Right lung (tissue), 5 donors: ENCODE measurements around the gene SGPL1. TPM values are rescaled to one million over a fixed set of nuclear protein-coding genes. Genes with fewer than 3 reads are reported as not detected.

Source experiments
- DNase-seq, 2 donors: peaks; one replicate each; pipeline ENCODE4 v3.0.0-alpha.2; 2013
- polyA plus RNA-seq, 5 donors: library from polyadenylated mRNA; unstranded; fragments of 120-200 nt; gene quantifications; one replicate each; pipeline versions ENCODE4 v1.2.1 to v1.2.3, GENCODE V29; 2013; ENCODE audit warnings: inconsistent platforms in 1 of 5, low replicate concordance in 1 of 5; ENCODE audit not compliant: insufficient read length in 5 of 5, insufficient read depth in 1 of 5

SGPL1 gene
- polyA plus RNA-seq, 5 donors: 39.8 to 51.0 (median 48.4) TPM

DNA sequence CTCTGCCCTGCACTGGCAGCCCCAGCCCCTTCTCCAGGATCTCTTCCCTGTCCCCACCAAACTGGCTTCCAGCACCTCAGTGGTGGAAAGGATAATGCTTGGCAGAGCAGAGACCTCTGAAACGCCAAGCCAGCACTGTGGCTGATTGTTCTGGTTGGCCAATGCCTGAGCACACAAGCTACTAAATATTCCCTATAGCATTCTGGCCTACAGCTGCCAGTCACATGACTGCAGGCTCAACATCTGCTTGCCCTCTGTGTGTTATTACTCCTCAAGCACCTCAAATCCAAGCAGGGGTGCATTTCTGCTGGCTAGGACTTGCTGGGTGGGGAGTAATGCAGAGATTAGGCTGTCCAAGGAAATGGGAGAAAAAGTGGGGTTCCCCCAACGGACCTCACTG is 36.7 kb upstream of the SGPL1 start:
- DNase-seq: no peak

DNA sequence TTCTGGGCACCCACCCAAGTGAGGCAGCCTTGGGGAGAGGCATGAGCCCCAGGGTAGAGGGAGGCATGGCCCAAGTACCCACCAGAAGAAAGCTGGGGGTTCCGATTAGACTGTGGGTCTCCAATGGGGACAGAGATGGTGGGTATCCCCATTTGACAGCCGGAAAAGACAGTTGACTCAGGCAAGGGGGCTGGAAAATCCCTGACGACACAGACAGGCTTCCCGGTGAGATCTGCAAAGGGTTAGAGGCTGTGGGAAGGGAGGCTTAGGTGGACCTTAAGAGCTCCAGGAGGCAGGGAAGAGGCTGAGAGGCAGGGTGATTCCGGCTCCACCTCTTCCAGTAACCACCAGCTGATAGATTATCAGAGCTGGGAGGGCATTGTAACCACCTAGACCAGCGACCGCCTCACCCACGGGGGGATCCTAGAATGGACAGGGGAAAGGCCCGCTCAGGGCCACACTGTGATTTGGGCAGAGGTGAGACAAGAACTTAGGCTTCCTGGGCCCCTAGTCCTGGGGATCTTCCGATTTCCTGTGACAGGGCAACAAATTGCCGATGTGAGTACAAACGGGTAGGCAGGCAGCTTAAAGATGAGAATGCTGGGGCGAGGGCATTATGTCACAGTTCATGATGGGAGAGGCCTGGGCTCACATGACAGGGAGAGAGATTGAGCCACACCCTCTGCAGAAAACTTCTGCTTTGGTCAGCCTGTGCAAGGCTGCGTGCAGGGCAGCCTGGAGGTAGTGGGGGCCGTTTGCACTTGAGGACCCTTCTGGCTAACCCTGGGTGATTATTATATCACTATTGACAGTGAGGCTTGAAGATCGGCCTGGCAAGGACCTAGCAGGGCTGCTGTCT is 36.0 kb upstream of the SGPL1 start:
- no peak for DNase-seq

DNA sequence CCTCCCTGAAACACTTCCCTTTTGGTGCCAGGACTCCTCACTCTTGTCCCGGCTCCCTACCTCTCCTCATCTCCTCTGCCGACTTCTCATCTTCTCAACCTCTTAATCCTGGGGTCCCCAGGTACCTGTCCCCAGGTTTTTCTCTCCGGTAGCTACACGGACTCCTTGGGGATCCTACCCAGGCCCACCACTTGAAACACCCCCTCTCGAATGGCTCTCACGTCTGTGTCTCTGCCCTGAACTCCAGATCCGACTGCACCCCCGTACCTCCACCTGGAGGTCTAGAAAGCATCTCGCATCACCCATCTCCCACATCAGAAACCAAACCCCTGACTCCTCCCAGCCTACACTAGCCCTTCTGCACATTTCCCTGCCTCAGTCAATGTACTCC is 35.4 kb upstream of the SGPL1 start:
- no peak for DNase-seq

DNA sequence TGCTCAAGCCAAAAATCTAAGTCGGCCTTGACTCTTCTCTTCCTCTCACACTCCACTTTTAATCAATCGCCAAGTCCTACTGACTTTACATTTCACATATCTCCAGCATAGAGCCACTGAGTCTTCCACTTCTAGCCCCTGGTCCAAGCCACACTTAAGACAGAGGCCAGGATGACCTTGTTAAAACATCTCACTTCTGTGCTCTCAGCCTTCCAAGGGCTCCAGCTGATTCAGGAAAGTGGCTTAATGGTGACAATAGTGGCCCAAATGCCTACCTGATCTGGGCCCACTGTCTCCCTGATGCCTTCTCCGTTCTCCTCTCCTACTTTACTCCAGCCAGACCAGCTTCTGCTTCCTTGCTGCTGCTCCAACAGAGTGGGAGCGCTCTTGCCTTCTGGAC is 35.0 kb upstream of the SGPL1 start:
- no peak for DNase-seq

DNA sequence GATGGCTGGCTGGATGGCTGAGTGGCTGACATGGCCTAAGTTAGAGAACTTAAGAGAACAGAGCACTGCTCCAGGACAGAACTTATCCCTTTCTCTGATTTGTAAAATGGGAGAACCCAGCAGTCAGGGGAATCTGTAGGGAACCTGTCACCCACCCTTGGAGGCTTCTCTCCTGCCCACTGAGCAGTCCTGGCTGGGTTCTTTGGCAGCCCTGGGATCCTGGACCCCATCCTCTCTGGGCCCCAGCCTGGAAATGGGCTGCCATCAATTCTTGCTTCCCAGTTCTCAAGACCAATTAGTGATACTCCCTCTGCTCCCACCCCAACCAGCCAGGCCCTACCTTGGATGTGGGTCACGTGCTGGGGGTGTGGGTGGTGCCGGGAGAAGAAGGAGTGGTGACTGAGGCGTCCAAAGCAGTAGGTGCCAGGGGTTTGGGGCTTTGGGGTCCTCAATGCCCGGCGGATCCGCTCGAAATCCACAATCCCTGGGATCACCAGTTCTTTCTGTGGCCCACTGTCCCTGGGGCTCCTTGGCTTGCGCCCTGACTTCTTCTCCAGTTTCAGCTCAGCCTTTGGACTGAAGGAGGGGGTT is 34.2 kb upstream of the SGPL1 start:
- no peak for DNase-seq

DNA sequence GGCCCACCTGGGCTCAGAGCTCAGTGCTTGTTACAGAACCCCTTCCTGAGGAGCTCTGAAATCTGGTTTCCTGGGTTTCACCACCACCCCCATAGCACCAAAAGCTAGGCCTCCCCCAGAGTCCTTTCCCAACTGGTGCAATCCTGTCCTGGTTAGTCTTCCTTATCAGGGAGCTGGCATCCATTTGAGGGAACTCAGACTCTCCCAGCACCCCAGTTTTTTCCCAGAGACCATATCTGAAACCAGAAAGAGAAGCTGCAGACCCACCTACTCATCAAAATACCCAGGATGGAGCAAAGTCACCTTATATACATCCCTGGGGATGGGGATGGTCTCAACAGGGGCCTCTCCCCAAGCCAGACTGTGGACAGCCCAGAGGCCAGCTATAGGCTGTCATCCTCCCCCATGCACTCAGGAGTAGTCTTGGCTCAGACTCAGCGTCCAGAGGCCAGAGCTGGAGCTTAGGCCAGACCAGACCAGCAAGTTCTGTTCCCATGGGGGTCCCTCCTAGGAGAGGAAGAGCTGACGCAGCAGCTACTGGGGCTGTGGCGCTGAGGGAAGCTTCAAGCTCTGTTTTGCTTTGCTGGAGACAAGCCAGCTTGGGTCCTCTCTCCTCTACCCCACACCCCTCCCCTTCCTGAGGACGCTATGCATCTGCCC is 33.5 kb upstream of the SGPL1 start:
- DNase-seq: peak in 1 of 2 donors; percentile 17

DNA sequence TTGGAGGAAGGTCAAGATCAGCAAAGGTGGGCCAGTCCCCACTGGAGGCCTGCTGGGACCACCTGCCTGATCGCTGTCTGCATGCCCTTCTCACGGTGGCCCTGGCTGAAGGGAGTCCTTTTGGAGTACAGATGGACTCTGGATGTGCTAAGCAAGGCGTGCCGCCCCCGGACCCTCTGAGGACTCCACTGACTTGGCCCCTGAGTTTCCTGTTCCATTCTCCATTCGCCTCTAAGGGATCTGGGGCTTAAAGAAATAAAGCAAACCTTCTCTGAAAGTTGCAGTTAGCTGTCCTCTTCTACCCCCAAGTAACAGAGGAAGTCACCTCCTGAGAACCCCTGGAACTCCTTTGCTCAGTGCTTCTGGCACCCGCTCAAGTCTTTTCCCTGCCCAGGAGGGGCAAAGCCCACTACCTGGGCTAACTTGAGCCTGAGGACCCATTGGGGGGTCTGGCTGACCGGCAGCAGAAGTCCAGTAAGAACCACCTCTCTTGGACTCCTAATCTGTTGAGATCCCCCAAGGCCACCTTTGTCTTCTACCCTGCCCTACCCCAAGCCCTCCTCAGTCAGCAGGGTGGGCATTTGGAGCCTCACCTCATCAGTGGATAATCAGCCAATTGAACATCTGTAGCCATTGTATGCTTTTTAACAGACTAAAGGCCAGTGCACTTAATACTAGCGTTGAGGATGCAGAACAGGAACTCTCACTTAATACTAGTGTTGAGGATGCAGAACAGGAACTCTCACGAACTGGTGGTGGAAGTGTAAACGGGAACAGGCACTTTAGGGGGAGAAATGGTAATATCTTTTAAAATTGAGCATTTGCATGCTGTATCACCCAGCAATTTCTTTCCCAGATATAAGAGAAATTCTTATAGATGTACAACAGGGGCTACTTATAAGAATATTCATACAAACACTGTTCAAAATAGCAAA is 32.7 kb upstream of the SGPL1 start:
- DNase-seq: no peak

DNA sequence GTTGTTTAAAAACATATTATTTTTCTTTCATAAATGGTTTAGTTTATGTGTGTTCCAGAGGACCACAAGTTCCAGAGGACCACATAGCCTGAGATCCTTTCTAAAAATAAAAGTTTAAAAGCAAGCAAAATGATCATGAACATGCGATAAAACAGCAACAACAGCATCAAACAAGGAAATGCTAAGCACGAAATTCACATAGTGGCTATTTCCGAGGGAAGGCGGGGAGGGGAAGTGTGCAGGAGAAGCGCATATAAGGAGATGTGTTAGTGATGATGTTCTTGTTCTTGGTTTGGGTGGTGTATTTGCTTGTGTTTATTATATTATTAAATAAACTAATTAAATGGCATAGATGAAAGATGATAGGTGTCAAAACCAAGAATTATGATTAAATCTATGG is 31.7 kb upstream of the SGPL1 start:
- DNase-seq: no peak

DNA sequence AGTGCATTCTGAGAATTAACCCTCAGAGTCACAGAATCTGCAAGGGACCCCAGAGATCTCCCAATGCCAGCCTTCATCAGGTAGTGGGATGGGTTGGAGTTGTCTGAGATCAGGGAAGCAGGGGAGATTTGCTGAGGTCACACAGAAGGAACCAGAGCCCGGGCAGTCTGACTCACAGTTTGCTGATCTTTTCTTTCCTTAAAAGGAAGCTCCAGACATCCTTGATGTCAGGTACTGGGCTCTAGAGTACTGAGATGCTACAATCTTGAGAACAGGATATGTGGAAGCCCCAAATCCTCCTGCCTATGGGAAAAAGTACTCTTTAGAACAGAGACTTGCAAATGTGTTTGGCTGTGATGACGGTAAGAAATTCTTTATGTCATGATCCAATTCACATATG is 31.3 kb upstream of the SGPL1 start:
- no peak for DNase-seq

DNA sequence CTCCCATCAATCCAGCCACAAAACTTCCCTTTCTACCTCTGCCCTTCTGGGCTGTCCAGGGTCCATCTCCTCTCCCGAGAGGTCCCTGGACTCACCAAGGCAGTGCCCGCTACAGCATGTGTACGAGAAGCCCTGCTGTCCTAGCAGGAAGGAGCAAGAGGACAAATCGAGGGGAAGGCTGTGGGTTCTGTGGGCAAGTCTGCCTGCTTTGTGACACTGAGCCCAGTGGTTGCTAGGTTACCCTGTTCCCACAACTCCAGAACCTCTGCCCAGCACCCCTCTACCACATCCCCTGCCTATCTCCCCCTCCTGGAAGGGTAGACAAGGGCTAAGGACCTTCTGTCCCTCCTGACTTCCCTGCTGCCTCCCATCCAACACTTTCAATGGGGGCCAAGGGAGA is 30.6 kb upstream of the SGPL1 start, which contains the start of gene TBATA:
Gene TBATA, minus strand, starts transcription at position 188 of the 400 bp plus-strand sequence. CDS start 1,998 bp downstream, outside the sequence.
- no peak for DNase-seq

DNA sequence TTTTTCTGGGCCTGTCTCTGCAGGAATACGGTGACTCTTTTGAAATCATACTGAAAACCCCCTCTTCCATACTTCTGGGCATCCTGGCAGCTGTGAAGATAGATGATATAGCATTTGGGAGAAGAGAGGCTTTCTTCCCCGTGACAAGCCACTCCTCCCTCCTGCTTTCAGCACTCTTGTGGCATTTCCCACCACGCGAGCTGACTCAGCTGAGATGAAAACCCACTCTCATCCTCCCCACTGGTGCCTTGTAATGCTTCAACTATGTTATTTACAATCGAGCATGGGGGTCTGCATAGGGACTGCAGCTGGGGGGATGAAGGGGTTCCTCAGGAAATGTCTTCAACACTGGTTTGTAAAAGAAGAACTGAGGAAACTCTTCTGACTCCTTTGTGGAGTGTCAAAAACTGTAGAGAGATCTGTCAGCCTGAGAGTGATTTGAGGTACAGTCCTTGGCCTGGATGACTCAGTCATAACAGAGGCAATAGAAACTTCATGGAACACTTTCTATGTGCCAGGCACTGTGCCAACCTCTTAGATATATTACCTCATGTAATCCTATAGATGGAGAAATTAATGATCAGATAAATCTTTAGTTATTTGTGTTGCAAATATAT is 28.8 kb upstream of the SGPL1 start:
- DNase-seq: no peak

DNA sequence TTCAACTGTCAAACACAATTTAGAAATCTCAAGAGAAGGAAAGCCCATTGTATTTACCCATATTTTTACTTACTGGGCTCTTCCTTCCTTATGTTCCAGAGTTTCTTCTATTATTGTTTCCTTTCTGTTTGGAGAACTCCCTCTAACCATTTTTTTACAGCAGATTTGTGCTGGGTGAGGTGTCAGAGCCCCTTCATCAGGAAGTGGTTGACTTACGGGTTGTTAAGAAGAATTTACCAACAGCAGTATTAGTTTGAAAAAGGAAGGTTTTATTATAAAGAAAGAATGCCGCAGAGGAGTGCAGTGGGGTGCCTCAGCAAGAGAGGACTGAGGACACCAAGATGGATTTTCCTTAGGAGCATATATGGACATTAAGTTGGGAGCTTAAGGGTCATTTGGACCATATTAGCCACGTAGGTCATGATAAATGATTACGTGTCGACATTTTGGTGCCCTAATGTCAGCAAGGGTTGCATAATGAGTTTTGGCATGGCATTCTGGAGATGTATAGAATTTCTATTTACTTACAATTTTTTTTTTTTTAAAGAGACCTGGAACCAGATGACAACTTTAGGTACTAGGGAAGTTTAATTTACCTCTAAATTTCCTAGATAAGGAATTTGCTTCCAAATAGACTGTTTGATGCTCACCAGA is 24.2 kb upstream of the SGPL1 start:
- DNase-seq: no peak

DNA sequence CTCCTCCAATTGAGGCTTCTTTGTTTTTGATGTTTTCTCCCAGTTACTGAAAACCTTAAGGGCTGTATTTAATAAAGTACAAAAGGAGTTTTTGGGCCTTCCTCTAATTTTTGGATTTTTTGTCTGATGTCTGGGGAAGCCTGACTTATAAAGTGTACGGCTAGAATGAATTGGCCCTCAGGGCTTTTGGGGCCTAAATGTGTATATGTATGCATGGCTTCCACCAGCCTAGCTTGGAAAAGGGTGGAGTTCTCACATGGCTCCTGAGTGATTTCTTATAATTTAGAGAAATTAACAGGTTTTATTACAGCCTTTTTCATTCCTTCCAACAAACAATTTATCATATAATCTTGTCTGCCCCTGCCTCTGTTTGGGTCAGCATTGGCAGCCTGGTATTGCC is 20.1 kb upstream of the SGPL1 start:
- DNase-seq: no peak

DNA sequence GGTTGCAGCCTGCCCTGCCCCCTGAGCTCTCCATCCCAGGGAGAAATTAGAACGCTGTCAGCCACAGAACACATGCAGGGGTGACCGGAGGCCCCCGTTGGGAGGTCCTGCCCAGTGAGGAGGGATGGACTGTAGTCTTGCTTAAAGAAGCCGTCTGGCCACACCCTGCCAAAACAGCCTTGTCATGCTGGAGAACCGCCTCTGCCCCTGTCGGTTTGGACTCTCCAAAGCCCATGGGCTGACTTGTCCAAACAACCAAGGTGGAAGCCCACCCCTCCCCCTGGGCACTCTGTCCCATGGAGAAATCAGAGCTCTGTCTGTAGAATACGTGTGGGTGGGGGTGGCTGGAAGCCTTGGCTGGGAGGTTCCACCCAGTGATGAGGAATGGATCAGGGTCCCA is 17.9 kb upstream of the SGPL1 start:
- DNase-seq: no peak

DNA sequence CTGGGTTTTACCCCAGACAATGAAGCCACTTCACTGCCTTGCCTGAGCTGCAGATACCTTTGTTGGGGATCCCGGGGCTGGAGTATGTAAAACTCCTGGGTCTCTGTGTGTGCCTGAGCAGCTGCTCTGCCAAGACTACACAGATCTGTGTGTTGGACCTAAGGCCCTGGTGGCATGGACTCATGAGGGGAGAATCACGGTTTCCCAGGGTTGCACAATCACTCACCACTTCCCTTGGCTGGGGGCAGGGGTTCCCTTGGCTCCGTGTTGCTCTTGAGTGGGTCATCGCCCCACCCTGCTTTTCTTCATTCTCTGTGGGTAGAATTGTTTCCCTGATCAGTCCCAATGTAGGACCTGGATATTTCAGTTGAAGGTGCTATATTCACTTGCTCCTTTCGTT is 16.6 kb upstream of the SGPL1 start:
- no peak for DNase-seq

DNA sequence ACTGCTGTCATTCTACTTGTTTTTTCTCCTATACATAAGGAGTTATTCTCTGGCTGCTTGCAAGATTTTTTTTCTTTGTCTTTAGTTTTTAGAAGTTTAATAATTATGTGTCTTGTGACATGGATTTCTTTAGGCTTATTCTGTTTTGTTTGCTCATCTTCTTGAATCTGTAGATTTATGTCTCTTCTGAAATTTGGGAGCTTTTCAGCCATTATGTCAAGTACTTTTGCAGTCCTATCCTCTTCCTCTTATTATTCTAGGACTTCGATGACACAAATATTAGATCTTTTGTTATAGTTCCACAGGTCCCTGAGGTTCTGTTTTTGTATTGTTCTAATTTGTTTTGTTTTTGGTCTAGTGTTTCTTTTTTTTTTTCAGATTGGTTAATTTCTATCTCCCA is 13.9 kb upstream of the SGPL1 start:
- DNase-seq: no peak

DNA sequence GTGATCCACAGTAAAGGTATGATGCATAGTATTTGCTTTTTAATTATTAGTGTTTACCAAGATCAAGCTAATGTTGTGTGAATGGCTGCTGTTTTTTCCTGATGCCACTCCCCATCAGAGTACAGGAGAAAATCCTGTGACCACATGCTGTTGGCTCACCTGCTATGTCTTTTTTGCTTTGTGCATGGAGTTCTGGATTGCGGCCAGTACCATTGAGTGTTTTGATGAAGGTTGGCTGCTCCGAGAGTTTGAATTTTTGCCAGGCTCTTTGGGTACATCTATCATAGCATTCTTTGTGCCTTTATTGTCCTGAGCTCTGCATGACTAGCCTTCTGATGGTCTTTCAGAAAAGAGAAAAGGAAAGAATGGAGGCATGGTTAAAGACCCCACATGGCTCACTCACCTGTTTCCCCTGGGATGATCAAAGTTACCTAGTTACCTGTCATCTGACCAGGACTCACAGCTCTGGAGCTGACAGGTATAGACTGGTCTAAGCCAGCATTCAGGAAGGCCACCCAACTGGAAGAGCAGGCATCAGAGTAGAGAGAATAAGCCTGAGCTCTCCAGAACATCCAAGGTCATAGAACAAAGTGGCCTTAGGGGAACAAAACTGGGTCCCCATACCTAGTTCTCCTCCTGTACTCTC is 11.8 kb upstream of the SGPL1 start:
- DNase-seq: no peak

DNA sequence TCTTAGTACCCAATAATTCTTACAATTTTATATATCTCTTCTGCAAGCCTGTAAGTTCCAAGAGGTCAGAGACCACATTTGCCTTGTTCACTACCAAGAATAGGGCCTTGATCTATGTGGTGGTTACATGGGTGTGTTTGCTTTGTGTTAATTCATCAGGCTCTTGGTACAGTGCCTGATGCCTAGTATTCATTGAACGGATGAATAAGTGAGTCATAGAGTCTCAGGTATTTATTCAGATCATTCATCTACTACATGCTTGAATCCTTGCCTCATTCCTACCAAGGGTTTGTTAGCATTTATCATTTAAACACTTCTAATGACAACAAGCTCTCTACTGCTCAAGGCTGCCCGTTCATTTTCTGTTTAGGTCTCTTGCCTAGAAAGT is 11.3 kb upstream of the SGPL1 start:
- DNase-seq: no peak

DNA sequence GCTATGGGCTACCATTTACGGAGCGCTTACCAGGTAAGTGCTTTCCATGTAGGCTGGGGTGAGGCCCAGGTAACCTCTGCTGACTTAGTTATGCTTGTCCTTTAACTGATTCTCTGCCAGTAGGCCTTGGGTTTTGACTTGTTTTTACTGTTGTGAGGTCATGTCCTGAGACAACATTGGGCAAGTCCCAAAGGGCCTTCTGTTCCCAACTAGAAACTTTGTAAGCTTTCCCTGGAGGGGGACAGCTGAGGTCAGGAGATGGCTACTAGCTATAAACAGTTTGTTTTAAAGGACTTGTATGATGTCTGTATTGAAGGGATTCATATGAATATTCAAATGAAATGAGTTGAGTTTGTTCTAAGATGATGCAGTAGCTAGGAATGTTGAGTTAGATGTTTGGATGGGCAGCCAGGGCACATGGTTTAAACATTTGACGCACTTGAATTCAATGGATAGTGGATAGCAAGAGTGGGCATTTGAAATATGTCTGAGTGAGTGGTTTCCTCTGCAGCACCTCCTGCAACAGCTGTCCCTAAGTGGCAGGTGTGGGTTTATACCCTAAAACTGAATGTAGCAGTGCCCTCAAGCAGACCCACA is 10.0 kb upstream of the SGPL1 start:
- no peak for DNase-seq

DNA sequence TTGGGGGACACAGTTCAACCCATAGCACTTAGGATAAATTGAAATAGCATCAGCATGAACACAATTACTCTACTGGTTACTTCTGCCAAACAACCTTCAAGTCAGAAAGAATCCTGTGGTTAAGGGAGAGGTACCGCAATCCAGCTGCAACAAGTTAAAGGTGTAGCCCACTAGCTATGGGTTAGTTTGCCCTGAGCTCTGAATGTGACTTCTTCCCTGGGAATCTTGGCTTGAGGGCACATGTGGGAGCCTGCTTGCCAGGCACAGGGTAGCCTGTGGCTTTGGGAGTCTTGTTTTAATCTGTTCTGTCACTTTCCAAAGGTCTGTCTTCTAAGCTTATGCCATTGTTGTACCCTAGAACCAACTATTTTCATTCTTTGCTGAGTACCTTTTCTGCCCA is 8.9 kb upstream of the SGPL1 start:
- no peak for DNase-seq
